HCT116 (cell line): ENCODE results near the gene ARAP1.

Source experiments
- CBX3 ChIP-seq: IDR thresholded peaks from 2 replicates; pipeline ENCODE4 v1.6.1; 2012; ENCODE audit warnings: low read depth
- CEBPB ChIP-seq: IDR thresholded peaks from 2 replicates; pipeline ENCODE4 v1.6.1; 2012; ENCODE audit warnings: low read depth
- CTCF ChIP-seq, 3 experiments: fragments of 200-600 bp in 1 of 3; sonication (generic) in 1 of 3; IDR thresholded peaks in 2 of 3; conservative IDR thresholded peaks in 1 of 3; 2 replicates each; pipeline ENCODE4 v1.5.1; 2012 to 2017; ENCODE audit warnings: low read depth in 2 of 3, low read length in 2 of 3, antibody characterized with exemption in 1 of 3, borderline replicate concordance in 1 of 3, control low read depth in 1 of 3, mild to moderate bottlenecking in 1 of 3, mixed read lengths in 1 of 3, mixed run types in 1 of 3, moderate library complexity in 1 of 3; ENCODE audit not compliant: insufficient read depth in 1 of 3
- EZH2 ChIP-seq: fragments of 200-600 bp; sonication (generic); IDR thresholded peaks from 2 replicates; pipeline ENCODE4 v1.6.1; 2017; ENCODE audit warnings: antibody characterized with exemption, mixed run types
- EZH2phosphoT487 ChIP-seq: fragments of 200-600 bp; IDR thresholded peaks from 2 replicates; pipeline ENCODE4 v1.6.1; 2018; ENCODE audit warnings: antibody characterized with exemption, borderline replicate concordance
- FOSL1 ChIP-seq: IDR thresholded peaks from 2 replicates; pipeline ENCODE4 v1.6.1; 2012; ENCODE audit warnings: low read depth
- JUND ChIP-seq: IDR thresholded peaks from 2 replicates; pipeline ENCODE4 v1.6.1; 2012
- MAX ChIP-seq: IDR thresholded peaks from 2 replicates; pipeline ENCODE4 v1.6.1; 2012
- POLR2A ChIP-seq: IDR thresholded peaks from 2 replicates; pipeline ENCODE4 v1.7.0; 2011; ENCODE audit warnings: borderline replicate concordance; ENCODE audit not compliant: insufficient read depth, insufficient read length; ENCODE audit errors: extremely low read depth
- REST ChIP-seq: IDR thresholded peaks from 2 replicates; pipeline ENCODE4 v1.6.1; 2012; ENCODE audit warnings: low read depth
- SP1 ChIP-seq: IDR thresholded peaks from 2 replicates; pipeline ENCODE4 v1.6.1; 2012; ENCODE audit warnings: low read depth
- SRF ChIP-seq: IDR thresholded peaks from 2 replicates; pipeline ENCODE4 v1.6.1; 2012; ENCODE audit warnings: low read depth
- YY1 ChIP-seq: IDR thresholded peaks from 2 replicates; pipeline ENCODE4 v1.6.1; 2011; ENCODE audit warnings: low read length, low read depth, moderate library complexity, mild to moderate bottlenecking; ENCODE audit not compliant: insufficient replicate concordance; ENCODE audit errors: extremely low read depth
- ZFX ChIP-seq: fragments of 450-650 bp; IDR thresholded peaks from 2 replicates; pipeline ENCODE4 v1.6.1; 2017

- no peak for TF ChIP-seq POLR2A
- no peak for TF ChIP-seq SP1
- TF ChIP-seq ZFX: no peak
- TF ChIP-seq CTCF (IDR thresholded peaks at IDR 0.05 in 2 of 3, conservative IDR thresholded peaks at IDR 0.05 in 1 of 3; ENCODE audit: borderline replicate concordance in 1 of 3, insufficient read depth in 1 of 3, low read depth in 2 of 3, low read length in 2 of 3): no peak
- TF ChIP-seq EZH2phosphoT487: no peak
- no peak for TF ChIP-seq EZH2
- no peak for TF ChIP-seq JUND
- no peak for TF ChIP-seq MAX
- TF ChIP-seq FOSL1: no peak
- no peak for TF ChIP-seq REST
- no peak for TF ChIP-seq CEBPB
- TF ChIP-seq SRF: no peak
- TF ChIP-seq CBX3: no peak
- no peak for TF ChIP-seq YY1
Measured at GRCh38 chr11:72636376-72636775, 115.8 kb downstream of the ARAP1 start.
